CD4-positive, alpha-beta memory T cell (primary cell): ENCODE measurements around the gene AGMO. TPM values are rescaled to one million over a fixed set of nuclear protein-coding genes. Genes with fewer than 3 reads are reported as not detected.

Source experiments
- CTCF ChIA-PET: fragments of 350-600 bp; sonication (Branson Sonifier 250); formaldehyde crosslinking; loops from one replicate; lab custom pipeline; 2021; ENCODE audit warnings: inconsistent platforms; ENCODE audit not compliant: partially characterized antibody; lab: Charles Lee
- POLR2A ChIA-PET: fragments of 350-600 bp; sonication (Branson Sonifier 250); formaldehyde crosslinking; loops from one replicate; lab custom pipeline; 2021; ENCODE audit not compliant: partially characterized antibody; lab: Charles Lee
- DNase-seq, 5 donors: peaks; one replicate each; pipeline versions ENCODE4 v3.0.0 to v3.0.0-alpha.2; 2020 to 2022; ENCODE audit warnings: mixed read lengths in 1 of 5
- H3K27ac ChIP-seq: one replicate; pipeline ENCODE4 v1.7.0; 2013; ENCODE audit warnings: low read depth, low read length
- H3K27me3 ChIP-seq: 2 replicates; pipeline ENCODE4 v1.7.0; 2013; ENCODE audit warnings: mild to moderate bottlenecking, low read length, moderate library complexity; ENCODE audit not compliant: insufficient read depth
- H3K36me3 ChIP-seq: 2 replicates; pipeline ENCODE4 v1.7.0; 2013; ENCODE audit warnings: mild to moderate bottlenecking, low read length, moderate library complexity; ENCODE audit not compliant: insufficient read depth
- H3K4me1 ChIP-seq: 2 replicates; pipeline ENCODE4 v1.7.0; 2013; ENCODE audit warnings: mild to moderate bottlenecking, low read length, moderate library complexity; ENCODE audit not compliant: insufficient read depth
- H3K4me3 ChIP-seq, 2 donors: one replicate each; pipeline ENCODE4 v1.7.0; 2013; ENCODE audit warnings: low read length in 2 of 2, mild to moderate bottlenecking in 1 of 2
- H3K9me3 ChIP-seq, 2 donors: one replicate each; pipeline ENCODE4 v1.7.0; 2013; ENCODE audit warnings: low read length in 2 of 2, control low read depth in 1 of 2; ENCODE audit not compliant: control insufficient read depth in 1 of 2
- H3K27ac Mint-ChIP-seq, 7 donors: one replicate each; pipeline ENCODE4 v1.8.0; 2020 to 2021; ENCODE audit warnings: mixed read lengths in 7 of 7, mild to moderate bottlenecking in 6 of 7, inconsistent platforms in 3 of 7, moderate library complexity in 3 of 7
- H3K27me3 Mint-ChIP-seq, 2 donors: one replicate each; pipeline ENCODE4 v1.8.0; 2020 to 2021; ENCODE audit warnings: mixed read lengths in 2 of 2
- H3K36me3 Mint-ChIP-seq, 2 donors: one replicate each; pipeline ENCODE4 v1.8.0; 2020 to 2021; ENCODE audit warnings: mixed read lengths in 2 of 2, inconsistent platforms in 1 of 2, mild to moderate bottlenecking in 1 of 2
- H3K4me1 Mint-ChIP-seq, 4 donors: one replicate each; pipeline ENCODE4 v1.8.0; 2020 to 2021; ENCODE audit warnings: mixed read lengths in 4 of 4, mild to moderate bottlenecking in 1 of 4
- H3K4me3 Mint-ChIP-seq, 8 donors: one replicate each; pipeline ENCODE4 v1.8.0; 2020 to 2021; ENCODE audit warnings: mixed read lengths in 8 of 8, mild to moderate bottlenecking in 7 of 8, moderate library complexity in 6 of 8, inconsistent platforms in 3 of 8
- H3K9me3 Mint-ChIP-seq, 8 donors: one replicate each; pipeline ENCODE4 v1.8.0; 2020 to 2021; ENCODE audit warnings: mixed read lengths in 8 of 8, mild to moderate bottlenecking in 5 of 8, inconsistent platforms in 3 of 8, moderate library complexity in 1 of 8
- intact Hi-C: fragments of 100-400 bp; cut with micrococcal nuclease; formaldehyde crosslinking; loops from one replicate; pipeline ENCODE4 v1.15.1; 2023
- polyA plus RNA-seq, 2 donors: library from polyadenylated mRNA; unstranded; fragments of 300-500 nt; fragmentation: Illumina TruSeq; gene quantifications; one replicate each; pipeline ENCODE4 v1.2.3, GENCODE V29; 2021
- total RNA-seq, 2 experiments: library from RNA; stranded (reverse); gene quantifications; one replicate each; pipeline ENCODE4 v1.2.3, GENCODE V29; 2021

The AGMO gene
- total and polyA plus RNA-seq, 4 experiments from 2014 or later, result not detected

GRCh38 chr7:15581352-15581951 lies 19.6 kb upstream of the AGMO start:
- peaks cover 0 to 17% (median 5%) of the 10 kb centered on the region in 8 donors for H3K9me3 Mint-ChIP-seq
- Histone ChIP-seq H3K36me3 (no peaks in the 10 kb centered on the region), H3K27ac (no peak overlapping the region), H3K4me3 (no peak overlapping the region), H3K27me3 (no peaks in the 10 kb centered on the region), H3K4me1 (no peaks in the 10 kb centered on the region), H3K9me3 (no peaks in the 10 kb centered on the region)
- ChIA-PET POLR2A (no interaction called here), CTCF (no interaction called here)
- no peak overlapping the region for H3K4me3 Mint-ChIP-seq
- intact Hi-C loops, result no loop called here
- no peak for DNase-seq
- no peaks in the 10 kb centered on the region for H3K27me3 Mint-ChIP-seq
- H3K4me1 Mint-ChIP-seq, result no peaks in the 10 kb centered on the region
- H3K36me3 Mint-ChIP-seq, result no peaks in the 10 kb centered on the region
- H3K27ac Mint-ChIP-seq, result no peak overlapping the region

GRCh38 chr7:15580604-15581351 lies 19.0 kb upstream of the AGMO start:
- H3K4me3 Mint-ChIP-seq, result no peak overlapping the region
- ChIA-PET CTCF (no interaction called here), POLR2A (no interaction called here)
- Histone ChIP-seq H3K36me3 (no peaks in the 10 kb centered on the region), H3K4me1 (no peaks in the 10 kb centered on the region), H3K4me3 (no peak overlapping the region), H3K9me3 (no peaks in the 10 kb centered on the region), H3K27me3 (no peaks in the 10 kb centered on the region), H3K27ac (no peak overlapping the region)
- intact Hi-C loops, result no loop called here
- no peaks in the 10 kb centered on the region for H3K36me3 Mint-ChIP-seq
- H3K9me3 Mint-ChIP-seq, result peaks cover 0 to 17% (median 6%) of the 10 kb centered on the region in 8 donors
- H3K4me1 Mint-ChIP-seq, result no peaks in the 10 kb centered on the region
- H3K27ac Mint-ChIP-seq, result no peak overlapping the region
- H3K27me3 Mint-ChIP-seq, result no peaks in the 10 kb centered on the region
- DNase-seq, result no peak

GRCh38 chr7:15577600-15577999 lies 15.8 kb upstream of the AGMO start:
- Mint-ChIP-seq H3K9me3 (peaks cover 0 to 16% (median 4%) of the 10 kb centered on the region in 8 donors), H3K4me3 (no peak overlapping the region), H3K4me1 (no peaks in the 10 kb centered on the region), H3K36me3 (no peaks in the 10 kb centered on the region), H3K27me3 (no peaks in the 10 kb centered on the region), H3K27ac (no peak overlapping the region)
- Histone ChIP-seq H3K27ac (no peak overlapping the region), H3K4me3 (no peak overlapping the region), H3K36me3 (no peaks in the 10 kb centered on the region), H3K4me1 (no peaks in the 10 kb centered on the region), H3K27me3 (no peaks in the 10 kb centered on the region), H3K9me3 (no peaks in the 10 kb centered on the region)
- ChIA-PET CTCF (no interaction called here), POLR2A (no interaction called here)
- intact Hi-C loops, result no loop called here
- no peak for DNase-seq

- Mint-ChIP-seq H3K27me3 (no peaks in the 10 kb centered on the region), H3K36me3 (no peaks in the 10 kb centered on the region), H3K4me1 (no peaks in the 10 kb centered on the region), H3K9me3 (peaks cover 0 to 13% (median 6%) of the 10 kb centered on the region in 8 donors), H3K27ac (no peak overlapping the region), H3K4me3 (no peak overlapping the region)
- ChIA-PET POLR2A (no interaction called here), CTCF (no interaction called here)
- Histone ChIP-seq H3K27me3 (no peaks in the 10 kb centered on the region), H3K36me3 (no peaks in the 10 kb centered on the region), H3K4me1 (no peaks in the 10 kb centered on the region), H3K9me3 (no peaks in the 10 kb centered on the region), H3K4me3 (no peak overlapping the region), H3K27ac (no peak overlapping the region)
- intact Hi-C loops, result no loop called here
- DNase-seq, result no peak
These were observed 9.6 kb upstream of the AGMO start for GRCh38 chr7:15571301-15571878.

- no peaks in the 10 kb centered on the region for H3K4me1 Mint-ChIP-seq
- H3K4me3 ChIP-seq, result no peak overlapping the region
- CTCF ChIA-PET, result no interaction called here
These were observed 5.8 kb upstream of the AGMO start for GRCh38 chr7:15567652-15568051.

GRCh38 chr7:15567036-15567435 lies 5.2 kb upstream of the AGMO start:
- intact Hi-C loops, result no loop called here
- Mint-ChIP-seq H3K27ac (no peak overlapping the region), H3K4me3 (no peak overlapping the region), H3K36me3 (no peaks in the 10 kb centered on the region), H3K4me1 (no peaks in the 10 kb centered on the region), H3K9me3 (peaks cover 0 to 16% (median 4%) of the 10 kb centered on the region in 8 donors), H3K27me3 (no peaks in the 10 kb centered on the region)
- H3K4me1 ChIP-seq, result no peaks in the 10 kb centered on the region
- no peak overlapping the region for H3K27ac ChIP-seq
- CTCF ChIA-PET, result no interaction called here
- H3K9me3 ChIP-seq, result no peaks in the 10 kb centered on the region
- H3K36me3 ChIP-seq, result no peaks in the 10 kb centered on the region
- no peaks in the 10 kb centered on the region for H3K27me3 ChIP-seq
- POLR2A ChIA-PET, result no interaction called here
- DNase-seq, result no peak
- no peak overlapping the region for H3K4me3 ChIP-seq

More at GRCh38 chr7:15567652-15568051, 5.8 kb upstream of the AGMO start:
- no peaks in the 10 kb centered on the region for H3K36me3 ChIP-seq
- POLR2A ChIA-PET, result no interaction called here
- no peak for DNase-seq
- H3K36me3 Mint-ChIP-seq, result no peaks in the 10 kb centered on the region
- no peaks in the 10 kb centered on the region for H3K27me3 Mint-ChIP-seq
- intact Hi-C loops, result no loop called here
- no peak overlapping the region for H3K27ac Mint-ChIP-seq
- H3K4me3 Mint-ChIP-seq, result no peak overlapping the region
- H3K4me1 ChIP-seq, result no peaks in the 10 kb centered on the region
- no peak overlapping the region for H3K27ac ChIP-seq
- H3K9me3 Mint-ChIP-seq, result peaks cover 0 to 16% (median 3%) of the 10 kb centered on the region in 8 donors
- no peaks in the 10 kb centered on the region for H3K9me3 ChIP-seq
- no peaks in the 10 kb centered on the region for H3K27me3 ChIP-seq

- H3K9me3 Mint-ChIP-seq, result peaks cover 0 to 16% (median 5%) of the 10 kb centered on the region in 8 donors
- no peak for DNase-seq
- no peak overlapping the region for H3K4me3 Mint-ChIP-seq
- Histone ChIP-seq H3K36me3 (no peaks in the 10 kb centered on the region), H3K9me3 (no peaks in the 10 kb centered on the region), H3K27me3 (no peaks in the 10 kb centered on the region), H3K27ac (no peak overlapping the region), H3K4me1 (no peaks in the 10 kb centered on the region), H3K4me3 (no peak overlapping the region)
- CTCF ChIA-PET, result no interaction called here
- H3K27ac Mint-ChIP-seq, result no peak overlapping the region
- intact Hi-C loops, result no loop called here
- no peaks in the 10 kb centered on the region for H3K36me3 Mint-ChIP-seq
- H3K27me3 Mint-ChIP-seq, result no peaks in the 10 kb centered on the region
- no peaks in the 10 kb centered on the region for H3K4me1 Mint-ChIP-seq
- POLR2A ChIA-PET, result no interaction called here
These were observed 4.7 kb upstream of the AGMO start for GRCh38 chr7:15566476-15566875.
